AG10803 (cell line): ENCODE data around the gene DDIT4.

Source experiments
- DNase-seq: peaks from one replicate; pipeline ENCODE4 v3.0.0; 2010; ENCODE audit warnings: low read depth
- H3K4me3 ChIP-seq: 2 replicates; pipeline ENCODE4 v1.5.1; 2011; ENCODE audit warnings: mild to moderate bottlenecking, low read length, control low read depth
- TF ChIP-seq, protein P1 (sequence below): conservative IDR thresholded peaks from 2 replicates; pipeline ENCODE4 v1.5.1; 2011; ENCODE audit warnings: mild to moderate bottlenecking, low read length, control low read depth, inconsistent platforms

The DDIT4 gene

DNA sequence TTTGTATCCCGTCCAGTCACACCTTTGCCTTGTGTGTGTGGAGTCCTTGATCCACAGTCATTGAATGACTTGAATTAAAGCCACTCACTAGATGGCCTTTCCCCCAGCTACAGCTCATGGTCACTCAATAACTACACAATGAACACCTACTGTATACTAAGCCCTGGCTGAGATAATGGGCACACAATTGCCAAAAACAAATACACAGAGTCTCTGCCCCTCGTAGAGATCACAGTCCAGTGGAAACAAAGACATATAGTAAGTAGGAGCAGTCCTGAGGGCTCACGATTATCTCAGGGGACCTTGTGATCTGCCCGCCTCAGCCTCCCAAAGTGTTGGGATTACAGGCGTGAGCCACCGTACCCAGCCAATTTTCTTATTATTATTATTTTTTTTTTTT lies 22.1 kb upstream of the DDIT4 start:
- DNase-seq: no peak
- TF ChIP-seq, protein P1, sequence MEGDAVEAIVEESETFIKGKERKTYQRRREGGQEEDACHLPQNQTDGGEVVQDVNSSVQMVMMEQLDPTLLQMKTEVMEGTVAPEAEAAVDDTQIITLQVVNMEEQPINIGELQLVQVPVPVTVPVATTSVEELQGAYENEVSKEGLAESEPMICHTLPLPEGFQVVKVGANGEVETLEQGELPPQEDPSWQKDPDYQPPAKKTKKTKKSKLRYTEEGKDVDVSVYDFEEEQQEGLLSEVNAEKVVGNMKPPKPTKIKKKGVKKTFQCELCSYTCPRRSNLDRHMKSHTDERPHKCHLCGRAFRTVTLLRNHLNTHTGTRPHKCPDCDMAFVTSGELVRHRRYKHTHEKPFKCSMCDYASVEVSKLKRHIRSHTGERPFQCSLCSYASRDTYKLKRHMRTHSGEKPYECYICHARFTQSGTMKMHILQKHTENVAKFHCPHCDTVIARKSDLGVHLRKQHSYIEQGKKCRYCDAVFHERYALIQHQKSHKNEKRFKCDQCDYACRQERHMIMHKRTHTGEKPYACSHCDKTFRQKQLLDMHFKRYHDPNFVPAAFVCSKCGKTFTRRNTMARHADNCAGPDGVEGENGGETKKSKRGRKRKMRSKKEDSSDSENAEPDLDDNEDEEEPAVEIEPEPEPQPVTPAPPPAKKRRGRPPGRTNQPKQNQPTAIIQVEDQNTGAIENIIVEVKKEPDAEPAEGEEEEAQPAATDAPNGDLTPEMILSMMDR: no peak

DNA sequence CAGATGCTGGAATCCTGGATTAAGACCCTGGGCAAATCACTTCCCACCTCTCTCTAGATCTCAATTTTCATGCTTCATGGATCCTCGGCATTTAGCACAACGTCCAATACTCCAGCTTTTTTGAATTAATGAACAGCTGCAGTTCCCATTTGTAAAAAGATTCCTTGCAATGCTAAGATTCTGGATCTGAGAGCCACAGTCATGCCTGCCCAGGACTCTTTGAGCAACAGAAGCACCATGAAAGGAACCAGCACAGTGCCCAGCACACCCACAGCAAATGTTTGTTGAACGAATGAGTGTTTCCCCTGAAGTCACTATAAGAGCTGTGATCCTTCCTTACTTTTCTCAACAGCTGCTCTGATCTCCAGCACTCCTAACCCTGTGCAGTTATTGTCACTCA lies 20.8 kb upstream of the DDIT4 start:
- peak; percentile 59 for DNase-seq
- no peak overlapping the region for H3K4me3 ChIP-seq
- TF ChIP-seq, protein P1: no peak

More for the DNA sequence above, 22.1 kb upstream of the DDIT4 start:
- H3K4me3 ChIP-seq: no peak overlapping the region

DNA sequence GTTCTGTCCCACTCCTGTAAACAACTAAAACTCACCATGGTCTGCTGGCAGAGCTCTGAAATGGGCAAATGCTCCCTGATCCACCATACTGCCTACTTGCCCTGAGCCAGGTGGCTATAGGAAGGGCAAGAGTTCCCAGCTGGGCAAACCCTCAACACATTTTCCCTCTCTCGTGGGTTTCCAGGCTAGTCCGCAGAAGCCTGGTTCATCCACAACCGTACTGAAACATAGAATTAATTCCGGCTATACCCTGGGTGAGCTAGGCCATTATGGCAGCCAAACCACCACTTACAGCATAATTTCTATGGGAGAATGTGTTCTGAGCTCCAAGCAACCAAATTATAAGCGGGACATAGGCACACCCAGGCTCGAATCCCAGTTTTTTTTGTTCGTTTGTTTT lies 20.1 kb upstream of the DDIT4 start:
- TF ChIP-seq, protein P1: no peak

DNA sequence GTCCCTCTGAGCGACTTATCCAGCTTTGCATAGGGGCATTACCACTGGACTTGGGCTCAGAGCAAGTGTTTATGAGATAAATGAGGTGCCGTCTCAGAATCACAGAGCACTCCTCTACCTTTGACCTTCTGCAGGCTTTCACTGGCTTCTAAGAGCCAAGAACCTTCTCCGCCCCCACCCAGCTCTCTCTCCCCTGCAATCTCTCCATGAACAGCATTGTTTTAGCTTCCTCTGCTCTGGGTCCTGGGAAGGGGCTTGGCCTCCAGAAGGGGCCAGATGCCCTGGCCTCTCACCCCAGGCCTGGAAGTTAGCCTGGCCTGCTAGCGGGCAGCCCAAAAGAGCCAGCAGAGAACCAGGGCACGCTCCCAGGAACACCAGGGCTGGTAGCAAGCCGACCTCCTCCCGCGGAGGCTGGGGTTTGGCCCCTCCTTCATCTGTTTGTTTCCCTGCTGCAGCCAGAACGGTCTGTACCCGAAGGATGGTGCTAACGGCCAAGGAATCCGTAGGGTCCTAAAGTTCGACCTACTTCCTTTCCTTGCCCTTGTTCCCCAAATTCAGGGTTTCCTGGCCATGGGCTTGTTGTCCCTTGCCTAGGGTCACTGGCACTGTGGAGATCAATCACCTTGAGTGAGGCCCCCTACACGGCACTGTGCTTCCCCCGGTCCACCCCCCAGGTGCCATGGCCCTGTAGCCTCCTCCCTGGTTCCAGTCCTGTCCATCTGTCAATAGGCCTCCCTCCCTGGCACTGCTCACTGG lies 18.7 kb upstream of the DDIT4 start:
- DNase-seq: peak; percentile 70
- peak overlapping the region; percentile 20; the same call in 1 of the 2 replicates for H3K4me3 ChIP-seq

More for the DNA sequence above, 20.1 kb upstream of the DDIT4 start:
- DNase-seq: no peak
- H3K4me3 ChIP-seq: no peak overlapping the region

DNA sequence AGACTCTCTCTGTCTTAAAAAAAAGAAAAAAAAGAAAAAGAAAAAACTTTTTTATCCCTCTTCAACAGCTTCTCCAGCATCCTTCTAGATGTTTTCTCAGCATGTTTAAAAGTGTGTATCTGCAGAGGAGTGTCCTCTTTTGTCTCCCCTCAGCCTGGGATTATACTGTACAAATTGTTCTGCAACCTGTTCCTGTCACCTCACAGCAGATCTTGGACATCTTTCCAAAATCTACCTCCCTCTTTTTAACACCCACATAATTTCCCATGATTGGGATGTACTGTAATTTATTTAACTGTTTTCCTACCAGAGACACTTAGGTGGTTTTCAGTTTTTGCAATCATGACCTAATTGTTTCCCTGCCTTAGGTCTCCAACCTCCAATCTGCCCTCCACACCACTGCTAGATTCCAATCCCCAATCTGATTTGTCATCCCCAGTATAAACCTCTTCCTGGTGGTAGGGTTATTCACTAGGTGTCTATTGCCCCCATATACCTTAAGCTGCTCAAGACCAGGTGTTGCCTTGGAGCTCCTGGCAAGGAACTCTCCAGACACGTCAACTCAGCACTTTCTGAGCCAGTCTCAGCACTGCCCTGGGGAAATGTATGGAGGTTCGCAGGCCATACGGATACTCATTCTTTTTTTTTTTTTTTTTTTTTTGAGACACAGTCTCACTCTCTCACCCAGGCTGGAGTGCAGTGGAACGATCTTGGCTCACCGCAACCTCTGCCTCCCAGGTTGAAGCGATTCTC lies 17.6 kb upstream of the DDIT4 start:
- no peak for DNase-seq
- H3K4me3 ChIP-seq: no peak overlapping the region
- TF ChIP-seq, protein P1: no peak

More for the DNA sequence above, 18.7 kb upstream of the DDIT4 start:
- TF ChIP-seq, protein P1: no peak

DNA sequence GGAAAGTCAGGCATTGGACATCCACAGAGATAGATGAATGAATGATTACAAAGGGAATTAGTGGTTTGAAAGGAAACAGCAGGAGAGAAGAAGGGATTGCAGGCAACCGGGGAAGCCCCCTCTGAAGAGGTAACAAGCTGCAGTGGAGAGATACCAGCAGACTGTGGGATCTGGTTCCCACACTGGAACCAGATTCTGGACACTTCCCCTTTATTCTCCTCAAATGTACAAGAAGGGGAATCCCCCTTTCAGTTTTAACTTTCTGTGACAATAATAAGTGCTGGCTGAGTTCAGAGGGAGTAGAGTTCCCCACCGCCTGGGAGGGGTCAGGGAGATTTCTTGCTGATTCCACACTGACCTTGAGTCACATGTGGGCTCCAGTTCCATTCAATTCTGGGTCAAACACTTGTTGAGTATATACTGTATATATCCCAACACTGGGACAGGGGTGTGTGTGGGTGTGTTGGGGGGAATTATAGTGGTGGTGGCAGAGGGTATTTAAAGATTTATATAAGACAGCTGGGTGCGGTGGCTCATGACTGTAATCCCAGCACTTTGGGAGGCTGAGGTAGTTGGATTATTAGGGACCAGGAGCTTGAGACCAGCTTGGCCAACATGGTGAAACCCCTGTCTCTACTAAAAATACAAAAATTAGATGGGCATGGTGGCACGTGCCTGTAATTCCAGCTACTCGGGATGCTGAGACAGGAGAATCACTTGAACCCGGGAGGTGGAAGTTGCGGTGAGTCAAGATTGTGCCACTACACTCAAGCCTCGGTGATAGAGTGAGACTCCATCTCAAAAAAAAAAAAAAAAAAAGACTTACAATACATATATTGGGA lies 16.5 kb upstream of the DDIT4 start:
- DNase-seq: no peak
- H3K4me3 ChIP-seq: no peak overlapping the region
- TF ChIP-seq, protein P1: no peak
